ENCODE measurements around the gene ERAL1. TPM values are rescaled to one million over a fixed set of nuclear protein-coding genes. Genes with fewer than 3 reads are reported as not detected.

Gene ERAL1
- total RNA-seq, 1 donor from 2014 or later = 61.1 TPM

- DNase-seq (ENCODE audit: low spot score) = no peak
- peaks cover 20% of the 10 kb centered on the region for H3K4me1 Mint-ChIP-seq (ENCODE audit: unreplicated experiment)
- H3K4me3 Mint-ChIP-seq (ENCODE audit: unreplicated experiment) = no peak overlapping the region
- H3K27me3 Mint-ChIP-seq (ENCODE audit: unreplicated experiment) = peaks cover 4% of the 10 kb centered on the region
- no peaks in the 10 kb centered on the region for H3K9me3 Mint-ChIP-seq (ENCODE audit: unreplicated experiment)
- H3K36me3 Mint-ChIP-seq (ENCODE audit: low read depth, unreplicated experiment) = peaks cover 55% of the 10 kb centered on the region
- peak overlapping the region; percentile 24 for H3K27ac Mint-ChIP-seq (ENCODE audit: unreplicated experiment)
- TF ChIP-seq, protein P1, sequence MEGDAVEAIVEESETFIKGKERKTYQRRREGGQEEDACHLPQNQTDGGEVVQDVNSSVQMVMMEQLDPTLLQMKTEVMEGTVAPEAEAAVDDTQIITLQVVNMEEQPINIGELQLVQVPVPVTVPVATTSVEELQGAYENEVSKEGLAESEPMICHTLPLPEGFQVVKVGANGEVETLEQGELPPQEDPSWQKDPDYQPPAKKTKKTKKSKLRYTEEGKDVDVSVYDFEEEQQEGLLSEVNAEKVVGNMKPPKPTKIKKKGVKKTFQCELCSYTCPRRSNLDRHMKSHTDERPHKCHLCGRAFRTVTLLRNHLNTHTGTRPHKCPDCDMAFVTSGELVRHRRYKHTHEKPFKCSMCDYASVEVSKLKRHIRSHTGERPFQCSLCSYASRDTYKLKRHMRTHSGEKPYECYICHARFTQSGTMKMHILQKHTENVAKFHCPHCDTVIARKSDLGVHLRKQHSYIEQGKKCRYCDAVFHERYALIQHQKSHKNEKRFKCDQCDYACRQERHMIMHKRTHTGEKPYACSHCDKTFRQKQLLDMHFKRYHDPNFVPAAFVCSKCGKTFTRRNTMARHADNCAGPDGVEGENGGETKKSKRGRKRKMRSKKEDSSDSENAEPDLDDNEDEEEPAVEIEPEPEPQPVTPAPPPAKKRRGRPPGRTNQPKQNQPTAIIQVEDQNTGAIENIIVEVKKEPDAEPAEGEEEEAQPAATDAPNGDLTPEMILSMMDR (IDR thresholded peaks at IDR 0.05; ENCODE audit: unreplicated experiment) = no peak
Observed at GRCh38 chr17:28882154-28882895, 27.5 kb downstream of the ERAL1 start.

DNA sequence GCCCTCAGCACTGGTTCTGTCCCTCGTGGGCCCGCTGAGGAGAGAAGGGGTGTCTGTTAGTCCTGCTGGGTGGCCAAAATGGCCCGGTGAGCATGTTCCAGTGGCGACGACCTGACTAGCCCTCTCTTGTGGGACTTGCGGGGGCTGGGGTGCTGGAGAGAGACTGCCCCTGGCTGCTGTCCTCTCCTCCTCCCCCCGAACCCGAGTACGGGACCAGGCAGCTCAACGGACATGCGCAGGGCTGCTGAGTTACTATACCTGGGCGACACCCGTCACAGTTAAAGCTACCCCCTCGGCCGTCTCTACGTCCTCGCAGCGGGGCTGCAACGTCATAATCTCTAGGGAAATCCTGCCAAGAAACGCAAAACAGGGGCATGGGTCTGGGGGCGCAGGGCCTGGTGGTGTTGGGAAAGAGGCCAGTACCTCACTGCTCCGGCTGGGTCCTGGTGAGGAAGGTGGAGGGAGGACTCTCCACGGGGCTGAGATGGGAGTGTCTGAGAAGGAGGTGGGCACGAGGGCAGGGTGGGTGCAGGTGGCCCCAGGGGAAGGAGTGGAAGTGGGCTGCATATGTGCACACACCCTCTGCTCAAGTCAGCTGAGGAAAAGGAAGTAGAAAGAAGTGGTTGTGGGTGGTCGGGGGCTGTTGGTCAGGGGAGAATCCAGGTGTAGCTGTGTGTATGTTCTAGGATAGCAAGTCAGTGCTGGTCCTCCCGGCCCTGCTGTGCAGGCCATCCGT is 29.3 kb downstream of the ERAL1 start:
- Mint-ChIP-seq H3K4me3 (ENCODE audit: unreplicated experiment) (no peak overlapping the region), H3K27me3 (ENCODE audit: unreplicated experiment) (peaks cover 7% of the 10 kb centered on the region), H3K27ac (ENCODE audit: unreplicated experiment) (no peak overlapping the region), H3K9me3 (ENCODE audit: unreplicated experiment) (no peaks in the 10 kb centered on the region), H3K36me3 (ENCODE audit: low read depth, unreplicated experiment) (peaks cover 48% of the 10 kb centered on the region), H3K4me1 (ENCODE audit: unreplicated experiment) (peaks cover 20% of the 10 kb centered on the region)
- TF ChIP-seq, protein P1 (IDR thresholded peaks at IDR 0.05; ENCODE audit: unreplicated experiment) = no peak
- no peak for DNase-seq (ENCODE audit: low spot score)

DNA sequence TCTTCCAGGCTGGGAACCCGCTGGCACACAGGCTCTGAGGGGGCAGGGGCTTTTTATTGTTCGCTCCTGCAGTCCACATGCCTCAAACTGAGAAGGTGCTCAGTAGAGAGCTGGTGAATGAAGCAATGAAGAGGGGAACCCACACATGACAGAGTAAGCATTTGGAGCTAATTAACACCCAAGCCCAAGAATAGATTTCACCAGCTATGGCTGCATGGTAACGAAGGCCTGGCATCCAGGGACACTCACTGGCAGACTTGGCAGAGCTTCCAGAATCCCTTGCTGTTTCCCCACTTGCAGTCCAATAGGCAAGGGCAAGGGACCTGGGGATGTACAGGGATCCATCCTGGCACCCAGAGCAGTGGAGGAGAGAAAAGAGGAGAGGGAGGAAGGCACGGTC is 30.5 kb downstream of the ERAL1 start:
- H3K36me3 Mint-ChIP-seq (ENCODE audit: low read depth, unreplicated experiment) = peaks cover 43% of the 10 kb centered on the region
- TF ChIP-seq, protein P1 (IDR thresholded peaks at IDR 0.05; ENCODE audit: unreplicated experiment) = no peak
- no peak overlapping the region for H3K4me3 Mint-ChIP-seq (ENCODE audit: unreplicated experiment)
- H3K4me1 Mint-ChIP-seq (ENCODE audit: unreplicated experiment) = peaks cover 20% of the 10 kb centered on the region
- no peak overlapping the region for H3K27ac Mint-ChIP-seq (ENCODE audit: unreplicated experiment)
- no peak for DNase-seq (ENCODE audit: low spot score)
- H3K9me3 Mint-ChIP-seq (ENCODE audit: unreplicated experiment) = no peaks in the 10 kb centered on the region
- H3K27me3 Mint-ChIP-seq (ENCODE audit: unreplicated experiment) = peaks cover 7% of the 10 kb centered on the region

GRCh38 chr17:28885951-28886350 is 31.1 kb downstream of the ERAL1 start:
- no peak overlapping the region for H3K4me3 Mint-ChIP-seq (ENCODE audit: unreplicated experiment)
- TF ChIP-seq, protein P1 (IDR thresholded peaks at IDR 0.05; ENCODE audit: unreplicated experiment) = no peak
- peaks cover 41% of the 10 kb centered on the region for H3K36me3 Mint-ChIP-seq (ENCODE audit: low read depth, unreplicated experiment)
- H3K27me3 Mint-ChIP-seq (ENCODE audit: unreplicated experiment) = peaks cover 7% of the 10 kb centered on the region
- no peaks in the 10 kb centered on the region for H3K9me3 Mint-ChIP-seq (ENCODE audit: unreplicated experiment)
- no peak for DNase-seq (ENCODE audit: low spot score)
- H3K27ac Mint-ChIP-seq (ENCODE audit: unreplicated experiment) = no peak overlapping the region
- peaks cover 23% of the 10 kb centered on the region for H3K4me1 Mint-ChIP-seq (ENCODE audit: unreplicated experiment)
